Neural cell (in vitro differentiated cells): Measurements from ENCODE around the gene LRCOL1. TPM values are rescaled to one million over a fixed set of nuclear protein-coding genes. Genes with fewer than 3 reads are reported as not detected.

Experiments used
- H2AFZ ChIP-seq: fragments of 200-600, 300-800 bp; sonication (generic), shearing (Covaris generic); 2 replicates; pipeline ENCODE4 v1.6.0; 2014; ENCODE audit warnings: low read depth, mild to moderate bottlenecking, antibody characterized with exemption, low read length, moderate library complexity
- H3F3A ChIP-seq: fragments of 200-600 bp; shearing (Covaris generic); 2 replicates; pipeline ENCODE4 v1.6.1; 2016; ENCODE audit warnings: mild to moderate bottlenecking, moderate library complexity, mixed read lengths, antibody characterized with exemption, low read length; ENCODE audit not compliant: insufficient read depth, poor library complexity, severe bottlenecking
- H3K27ac ChIP-seq: fragments of 200-600, 300-800 bp; sonication (generic), shearing (Covaris generic); 2 replicates; pipeline ENCODE4 v1.5.1; 2014; ENCODE audit warnings: mild to moderate bottlenecking, low read length, moderate library complexity
- H3K27me3 ChIP-seq: fragments of 300-800, 200-600 bp; sonication (generic), shearing (Covaris generic); 2 replicates; pipeline ENCODE4 v1.6.0; 2014; ENCODE audit warnings: mild to moderate bottlenecking, low read depth, low read length, moderate library complexity; ENCODE audit not compliant: insufficient read depth
- H3K36me3 ChIP-seq: fragments of 300-800, 200-600 bp; sonication (generic), shearing (Covaris generic); 2 replicates; pipeline ENCODE4 v1.5.1; 2014; ENCODE audit warnings: mild to moderate bottlenecking, antibody characterized with exemption, low read length, moderate library complexity; ENCODE audit not compliant: insufficient read depth
- H3K4me2 ChIP-seq: fragments of 300-800, 200-600 bp; sonication (generic), shearing (Covaris generic); 2 replicates; pipeline ENCODE4 v1.6.0; 2014; ENCODE audit warnings: mild to moderate bottlenecking, low read length
- H3K4me3 ChIP-seq: fragments of 300-800, 200-600 bp; sonication (generic), shearing (Covaris generic); 2 replicates; pipeline ENCODE4 v1.5.1; 2014; ENCODE audit warnings: mild to moderate bottlenecking, low read length, moderate library complexity
- H3K79me2 ChIP-seq: fragments of 200-600 bp; shearing (Covaris generic); replicated peaks from 2 replicates; pipeline ENCODE4 v1.6.0; 2014; ENCODE audit warnings: mild to moderate bottlenecking, low read length, moderate library complexity; ENCODE audit not compliant: insufficient read depth
- H3K9ac ChIP-seq: fragments of 300-800, 200-600 bp; sonication (generic), shearing (Covaris generic); 2 replicates; pipeline ENCODE4 v1.6.1; 2016; ENCODE audit warnings: mild to moderate bottlenecking, low read length, mixed read lengths
- H3K9me2 ChIP-seq: fragments of 200-600 bp; shearing (Covaris generic); 2 replicates; pipeline ENCODE4 v1.6.1; 2016; ENCODE audit warnings: mild to moderate bottlenecking, low read length, mixed read lengths; ENCODE audit not compliant: insufficient read depth
- H3K9me3 ChIP-seq: fragments of 200-600, 300-800 bp; sonication (generic), shearing (Covaris generic); 2 replicates; pipeline ENCODE4 v1.6.1; 2016; ENCODE audit warnings: mild to moderate bottlenecking, mixed run types, low read length, moderate library complexity, mixed read lengths
- H4K20me1 ChIP-seq: fragments of 200-600 bp; shearing (Covaris generic); 2 replicates; pipeline ENCODE4 v1.6.1; 2016; ENCODE audit warnings: mild to moderate bottlenecking, mixed run types; ENCODE audit not compliant: insufficient read depth
- CTCF ChIP-seq: fragments of 450-650 bp; IDR thresholded peaks from 2 replicates; pipeline ENCODE4 v1.5.1; 2014; ENCODE audit warnings: antibody characterized with exemption, mild to moderate bottlenecking, moderate library complexity; ENCODE audit not compliant: poor library complexity, severe bottlenecking
- EP300 ChIP-seq: fragments of 450-650 bp; conservative IDR thresholded peaks from 2 replicates; pipeline ENCODE4 v1.6.1; 2014; ENCODE audit warnings: antibody characterized with exemption, mild to moderate bottlenecking, moderate library complexity; ENCODE audit not compliant: poor library complexity, severe bottlenecking
- MXI1 ChIP-seq: fragments of 450-650 bp; conservative IDR thresholded peaks from 2 replicates; pipeline ENCODE4 v1.6.1; 2014; ENCODE audit warnings: antibody characterized with exemption, mild to moderate bottlenecking; ENCODE audit not compliant: poor library complexity, severe bottlenecking
- POLR2AphosphoS5 ChIP-seq: IDR thresholded peaks from 2 replicates; pipeline ENCODE4 v1.6.1; 2012
- RAD21 ChIP-seq: fragments of 450-650 bp; conservative IDR thresholded peaks from 2 replicates; pipeline ENCODE4 v1.6.1; 2014; ENCODE audit warnings: antibody characterized with exemption, mild to moderate bottlenecking, moderate library complexity
- REST ChIP-seq: IDR thresholded peaks from 2 replicates; pipeline ENCODE4 v1.6.1; 2012; ENCODE audit warnings: borderline replicate concordance
- SMC3 ChIP-seq: fragments of 450-650 bp; conservative IDR thresholded peaks from 2 replicates; pipeline ENCODE4 v1.6.1; 2014; ENCODE audit warnings: antibody characterized with exemption, mild to moderate bottlenecking, moderate library complexity; ENCODE audit not compliant: poor library complexity
- polyA plus RNA-seq: library from polyadenylated mRNA; depleted of rRNA; stranded (reverse); fragments of >200 nt; gene quantifications from 2 replicates; pipeline ENCODE4 v1.2.3, GENCODE V29; 2014

Gene LRCOL1
- polyA plus RNA-seq, 1 donor from 2014 or later = not detected

- peak overlapping the region; percentile 78 for H3K4me3 ChIP-seq
- no peak for TF ChIP-seq MXI1
- TF ChIP-seq REST = no peak
- H3K9me2 ChIP-seq = no peaks in the 10 kb centered on the region
- no peak overlapping the region for H3K4me2 ChIP-seq
- no peaks in the 10 kb centered on the region for H3F3A ChIP-seq
- no peak overlapping the region for H3K27ac ChIP-seq
- H3K36me3 ChIP-seq = no peaks in the 10 kb centered on the region
- H3K9me3 ChIP-seq = no peaks in the 10 kb centered on the region
- peaks cover 46% of the 10 kb centered on the region for H3K79me2 ChIP-seq
- no peak overlapping the region for H3K9ac ChIP-seq
- peaks cover 12% of the 10 kb centered on the region for H4K20me1 ChIP-seq
- H2AFZ ChIP-seq = no peak overlapping the region
- H3K27me3 ChIP-seq = no peaks in the 10 kb centered on the region
Measured at GRCh38 chr12:132562489-132563021, 47.8 kb downstream of the LRCOL1 start.

- H3K27me3 ChIP-seq = no peaks in the 10 kb centered on the region
- TF ChIP-seq REST (no peak), SMC3 (peak; percentile 43), MXI1 (no peak), RAD21 (peak; percentile 5), CTCF (peak; percentile 31), EP300 (no peak), POLR2AphosphoS5 (no peak)
- no peak overlapping the region for H2AFZ ChIP-seq
- no peaks in the 10 kb centered on the region for H3K36me3 ChIP-seq
- peak overlapping the region; percentile 88 for H3K4me2 ChIP-seq
- peak overlapping the region; percentile 81 for H3K9ac ChIP-seq
- peak overlapping the region; percentile 78 for H3K4me3 ChIP-seq
- H3K27ac ChIP-seq = no peak overlapping the region
- H3F3A ChIP-seq = no peaks in the 10 kb centered on the region
- no peaks in the 10 kb centered on the region for H3K9me2 ChIP-seq
- peaks cover 9% of the 10 kb centered on the region for H4K20me1 ChIP-seq
- H3K79me2 ChIP-seq = peaks cover 46% of the 10 kb centered on the region
- H3K9me3 ChIP-seq = no peaks in the 10 kb centered on the region
Measured at GRCh38 chr12:132561427-132562156, 48.8 kb downstream of the LRCOL1 start.
